ENCODE results near the gene HIP1.
"Not testable (repeated sequence)": the region's sequence is repeated elsewhere in the genome, so short reads cannot be mapped to it uniquely, and the experiment has no call there.

HIP1 gene

GRCh38 chr7:75613351-75613750 is 125.4 kb downstream of the HIP1 start:
- no peak for DNase-seq (ENCODE audit: low read depth)

GRCh38 chr7:75611557-75612178 is 127.1 kb downstream of the HIP1 start:
- DNase-seq (ENCODE audit: low read depth) = no peak

- not testable (repeated sequence) for DNase-seq (ENCODE audit: low read depth)
Observed at GRCh38 chr7:75609416-75609815, 129.3 kb downstream of the HIP1 start.

- no peak for DNase-seq (ENCODE audit: low read depth)
Observed at GRCh38 chr7:75608451-75609122, 130.2 kb downstream of the HIP1 start.

GRCh38 chr7:75604408-75604807 is 134.3 kb downstream of the HIP1 start:
- no peak for DNase-seq (ENCODE audit: low read depth)

GRCh38 chr7:75602831-75603230 is 135.9 kb downstream of the HIP1 start:
- DNase-seq (ENCODE audit: low read depth) = not testable (repeated sequence)

- no peak for DNase-seq (ENCODE audit: low read depth)
Observed at GRCh38 chr7:75601539-75601938, 137.2 kb downstream of the HIP1 start.

GRCh38 chr7:75600748-75601147 is 138.0 kb downstream of the HIP1 start:
- not testable (repeated sequence) for DNase-seq (ENCODE audit: low read depth)

- DNase-seq (ENCODE audit: low read depth) = no peak
Observed at GRCh38 chr7:75599244-75599781, 139.4 kb downstream of the HIP1 start.

- DNase-seq (ENCODE audit: low read depth) = no peak
Observed at GRCh38 chr7:75596727-75597614, 141.8 kb downstream of the HIP1 start.

- DNase-seq (ENCODE audit: low read depth) = no peak
Observed at GRCh38 chr7:75595766-75596165, 143.0 kb downstream of the HIP1 start.

GRCh38 chr7:75593500-75594184 is 145.1 kb downstream of the HIP1 start:
- DNase-seq (ENCODE audit: low read depth) = not testable (repeated sequence)

- DNase-seq (ENCODE audit: low read depth) = no peak
Observed at GRCh38 chr7:75591467-75592255, 147.1 kb downstream of the HIP1 start.

- no peak for DNase-seq (ENCODE audit: low read depth)
Observed at GRCh38 chr7:75590373-75591005, 148.3 kb downstream of the HIP1 start.

- DNase-seq (ENCODE audit: low read depth) = no peak
Observed at GRCh38 chr7:75584354-75584753, 154.4 kb downstream of the HIP1 start.

- DNase-seq (ENCODE audit: low read depth) = no peak
Observed at GRCh38 chr7:75583255-75583654, 155.5 kb downstream of the HIP1 start.

GRCh38 chr7:75579899-75580298 is 158.8 kb downstream of the HIP1 start:
- no peak for DNase-seq (ENCODE audit: low read depth)

GRCh38 chr7:75578081-75578480 is 160.7 kb downstream of the HIP1 start:
- DNase-seq (ENCODE audit: low read depth) = no peak

GRCh38 chr7:75575488-75576121 is 163.1 kb downstream of the HIP1 start:
- DNase-seq (ENCODE audit: low read depth) = no peak

- DNase-seq (ENCODE audit: low read depth) = no peak
Observed at GRCh38 chr7:75573477-75574019, 165.2 kb downstream of the HIP1 start.
